ENCODE results near the gene CPE.

DNA sequence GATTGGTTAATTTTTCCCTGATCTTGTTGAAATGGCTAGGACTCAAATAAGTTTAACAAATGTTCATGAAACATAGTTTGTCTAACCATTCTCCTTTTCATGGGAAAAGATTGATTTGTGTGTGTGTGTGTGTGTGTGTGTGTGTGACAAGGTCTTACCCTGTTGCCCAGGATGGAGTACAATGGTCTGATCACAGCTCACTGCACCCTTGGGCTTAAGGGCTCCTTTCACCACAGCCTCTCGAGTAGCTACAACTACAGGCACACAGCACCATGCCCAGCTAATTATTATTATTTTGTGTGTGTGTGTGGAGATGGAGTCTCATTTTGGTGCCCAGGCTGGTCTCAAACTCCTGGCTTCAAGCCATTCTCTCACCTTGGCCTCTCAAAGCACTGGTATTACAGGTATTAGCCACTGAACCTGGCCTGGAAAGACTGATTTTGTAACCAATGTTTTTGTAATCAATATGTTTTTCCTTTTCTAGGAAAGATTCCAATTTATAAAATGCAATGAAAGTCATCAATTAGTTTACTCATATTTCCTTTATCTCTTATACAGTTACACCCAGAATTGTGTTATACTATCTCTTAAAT is 139.3 kb downstream of the CPE start:
- TF ChIP-seq, protein P1, sequence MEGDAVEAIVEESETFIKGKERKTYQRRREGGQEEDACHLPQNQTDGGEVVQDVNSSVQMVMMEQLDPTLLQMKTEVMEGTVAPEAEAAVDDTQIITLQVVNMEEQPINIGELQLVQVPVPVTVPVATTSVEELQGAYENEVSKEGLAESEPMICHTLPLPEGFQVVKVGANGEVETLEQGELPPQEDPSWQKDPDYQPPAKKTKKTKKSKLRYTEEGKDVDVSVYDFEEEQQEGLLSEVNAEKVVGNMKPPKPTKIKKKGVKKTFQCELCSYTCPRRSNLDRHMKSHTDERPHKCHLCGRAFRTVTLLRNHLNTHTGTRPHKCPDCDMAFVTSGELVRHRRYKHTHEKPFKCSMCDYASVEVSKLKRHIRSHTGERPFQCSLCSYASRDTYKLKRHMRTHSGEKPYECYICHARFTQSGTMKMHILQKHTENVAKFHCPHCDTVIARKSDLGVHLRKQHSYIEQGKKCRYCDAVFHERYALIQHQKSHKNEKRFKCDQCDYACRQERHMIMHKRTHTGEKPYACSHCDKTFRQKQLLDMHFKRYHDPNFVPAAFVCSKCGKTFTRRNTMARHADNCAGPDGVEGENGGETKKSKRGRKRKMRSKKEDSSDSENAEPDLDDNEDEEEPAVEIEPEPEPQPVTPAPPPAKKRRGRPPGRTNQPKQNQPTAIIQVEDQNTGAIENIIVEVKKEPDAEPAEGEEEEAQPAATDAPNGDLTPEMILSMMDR (IDR thresholded peaks at IDR 0.05; ENCODE audit: low read depth, low read length): no peak
- no peak for TF ChIP-seq EZH2phosphoT487 (IDR thresholded peaks at IDR 0.05; ENCODE audit: low read depth)
